ENCODE measurements around the gene SPATS2. TPM values are rescaled to one million over a fixed set of nuclear protein-coding genes. Genes with fewer than 3 reads are reported as not detected.
A peak's percentile ranks its signal among the peaks of the same experiment; 100 is the strongest.

SPATS2 gene
- total and polyA plus RNA-seq, 2 of the 4 experiments (the other 2 are of a cell fraction) = 50.6 to 63.3 TPM

GRCh38 chr12:49502590-49502989, 135.3 kb downstream of the SPATS2 start:
- H2AFZ ChIP-seq (replicated peaks; ENCODE audit: low read length, poor library complexity) = no peak overlapping the region
- H3K79me1 ChIP-seq (ENCODE audit: low read depth in 1 of 2, low read length in 2 of 2) = peaks cover 4 to 23% of the 10 kb centered on the region in 2 experiments
- BruUV-seq (replicated peaks) = no TSS peak
- no peak overlapping the region for H2AK9ac ChIP-seq (replicated peaks; ENCODE audit: low read depth, low read length, poor library complexity)
- dilution Hi-C loops (cut with HindIII; ENCODE audit: low sequenced_read_pairs, unreplicated experiment) (loop anchor here (25.0 kb wide), 1 partner anchor 140 kb away; the partner anchor contains the start of gene SPATS2), intact Hi-C loops (cut with micrococcal nuclease) (no loop called here), in situ Hi-C loops (cut with MboI; ENCODE audit: low sequenced_read_pairs) (no loop called here)
- ChIA-PET POLR2A (ENCODE audit: unreplicated experiment) (no interaction called here), CTCF (no interaction called here)
- ATAC-seq (ENCODE audit: low read depth) (no peak), DNase-seq (peak; percentile 25)
- H3K23ac ChIP-seq (ENCODE audit: low read depth, low read length) = no peak overlapping the region
- H3K18ac ChIP-seq (ENCODE audit: low read depth, low read length) = no peak overlapping the region
- peak overlapping the region; percentile 77 for H2BK5ac ChIP-seq (ENCODE audit: low read depth, low read length, poor library complexity, severe bottlenecking)
- H2BK15ac ChIP-seq (ENCODE audit: low read depth, low read length) = no peak overlapping the region
- no peaks in the 10 kb centered on the region; the same call in 1 of the 2 replicates for H3K9me3 ChIP-seq (ENCODE audit: control insufficient read depth, insufficient read depth, low read length)
- no peaks in the 10 kb centered on the region for H3K27me3 ChIP-seq (ENCODE audit: control insufficient read depth, insufficient read depth, low read length)
- no peak overlapping the region for H3K4me2 ChIP-seq (ENCODE audit: low read depth, low read length)
- H4K91ac ChIP-seq (ENCODE audit: insufficient read depth, low read depth, low read length) = peak overlapping the region; percentile 21; the same call in 1 of the 2 replicates
- peak overlapping the region; percentile 20; the same call in 1 of the 2 replicates for H2AK5ac ChIP-seq (ENCODE audit: low read depth, low read length)
- H3K56ac ChIP-seq (ENCODE audit: extremely low read depth, insufficient read depth, low read length) = no peak overlapping the region
- peak overlapping the region; percentile 45; the same call in 1 of the 2 replicates for H2BK120ac ChIP-seq (ENCODE audit: low read depth, low read length)
- H3K14ac ChIP-seq (replicated peaks; ENCODE audit: low read depth, low read length) = peak overlapping the region; percentile 61; the same call in 1 of the 2 replicates
- H4K5ac ChIP-seq (ENCODE audit: low read depth, low read length) = no peak overlapping the region
- peak overlapping the region; percentile 34; the same call in 1 of the 2 replicates for H3K4ac ChIP-seq (ENCODE audit: low read depth, low read length)
- H3K9me1 ChIP-seq (ENCODE audit: insufficient read depth, low read length) = 0 out of 2 replicates have a peak, but pooled peaks cover 3% of the 10 kb centered on the region
- WGBS, 2 experiments (ENCODE audit: extremely low coverage in 2 of 2, insufficient read length in 1 of 2) = 83% methylated on average over 1 of the region's 1 CpG; no CpG with 5 or more reads in 1 of the 2 experiments
- H4K8ac ChIP-seq (ENCODE audit: low read depth in 2 of 2, low read length in 2 of 2) = peak overlapping the region in 1 of 2 experiments; percentile 52; a peak in 1 of 4 replicates
- TF ChIP-seq ELK1 (IDR thresholded peaks at IDR 0.05; ENCODE audit: borderline replicate concordance, low read depth, low read length) (no peak), NFE2L2 (IDR thresholded peaks at IDR 0.05; ENCODE audit: low read depth, low read length) (no peak), MXI1 (IDR thresholded peaks at IDR 0.05; ENCODE audit: borderline replicate concordance, low read depth, low read length) (no peak), FOS (IDR thresholded peaks at IDR 0.05; ENCODE audit: low read depth, low read length) (no peak), POLR2A (IDR thresholded peaks at IDR 0.05; ENCODE audit: low read depth, low read length) (no peak), CHD1 (IDR thresholded peaks at IDR 0.05; ENCODE audit: low read depth, low read length) (no peak), BHLHE40 (IDR thresholded peaks at IDR 0.05; ENCODE audit: low read depth, low read length) (no peak), RCOR1 (IDR thresholded peaks at IDR 0.05; ENCODE audit: insufficient replicate concordance, low read length) (no peak), RAD21 (IDR thresholded peaks at IDR 0.05; ENCODE audit: low read length) (no peak)
- TF ChIP-seq, protein P1, sequence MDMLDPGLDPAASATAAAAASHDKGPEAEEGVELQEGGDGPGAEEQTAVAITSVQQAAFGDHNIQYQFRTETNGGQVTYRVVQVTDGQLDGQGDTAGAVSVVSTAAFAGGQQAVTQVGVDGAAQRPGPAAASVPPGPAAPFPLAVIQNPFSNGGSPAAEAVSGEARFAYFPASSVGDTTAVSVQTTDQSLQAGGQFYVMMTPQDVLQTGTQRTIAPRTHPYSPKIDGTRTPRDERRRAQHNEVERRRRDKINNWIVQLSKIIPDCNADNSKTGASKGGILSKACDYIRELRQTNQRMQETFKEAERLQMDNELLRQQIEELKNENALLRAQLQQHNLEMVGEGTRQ (IDR thresholded peaks at IDR 0.05; ENCODE audit: low read depth, low read length) = no peak
- H3K27ac ChIP-seq (ENCODE audit: insufficient read depth, low read length) = no peak overlapping the region
- H3K4me3 ChIP-seq (ENCODE audit: insufficient read depth, low read depth, low read length) = no peak overlapping the region
- no peak overlapping the region for H3K9ac ChIP-seq (ENCODE audit: low read depth, low read length)
- H3K36me3 ChIP-seq (ENCODE audit: control insufficient read depth, insufficient read depth, low read length) = peaks cover 8% of the 10 kb centered on the region
- H4K20me1 ChIP-seq (ENCODE audit: insufficient read depth, low read length) = no peaks in the 10 kb centered on the region
- H3K4me1 ChIP-seq (ENCODE audit: control insufficient read depth, insufficient read depth, low read length) = peaks cover 5% of the 10 kb centered on the region
- H2BK20ac ChIP-seq (ENCODE audit: low read depth, low read length) = no peak overlapping the region; the same call in 1 of the 2 replicates

All from IMR-90 (cell line).